Measurements from ENCODE around the gene HPSE2. TPM values are rescaled to one million over a fixed set of nuclear protein-coding genes. Genes with fewer than 3 reads are reported as not detected.

Gene HPSE2
- total RNA-seq, 1 experiment from 2014 or later, result 0.20 TPM

DNA sequence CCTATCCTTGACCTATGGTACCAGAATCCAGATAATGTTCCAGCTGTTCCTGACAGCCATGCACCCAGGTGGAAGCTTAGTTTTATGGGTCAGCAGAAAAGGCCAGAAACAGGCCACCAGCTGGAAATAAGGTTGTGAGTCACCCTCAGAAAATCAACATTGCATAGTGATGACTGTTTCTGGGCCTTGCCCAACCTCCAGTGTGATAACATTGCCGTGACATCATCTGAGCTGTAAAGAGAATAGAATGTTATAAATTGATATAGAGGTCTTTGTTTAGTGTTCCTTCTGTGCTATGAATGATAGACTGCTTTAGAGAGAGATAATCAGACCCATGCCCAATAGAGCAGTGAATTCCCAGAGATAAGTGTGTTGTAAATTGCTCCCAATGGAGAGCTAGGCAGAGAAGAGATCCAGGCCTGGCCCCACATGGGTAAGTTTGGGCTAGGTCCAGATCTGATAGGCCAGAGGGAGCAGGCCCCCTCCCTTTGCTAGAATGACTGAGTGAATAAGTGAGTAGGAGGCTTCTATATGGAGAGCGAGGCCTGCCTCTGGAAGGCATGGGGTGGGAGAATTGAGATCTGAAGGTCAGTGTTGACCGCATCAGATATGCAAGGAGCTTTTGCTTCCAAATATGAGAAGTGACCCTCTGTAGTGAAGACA lies 774.7 kb downstream of the HPSE2 start:
- Mint-ChIP-seq H3K36me3 (ENCODE audit: insufficient read depth in 1 of 3, low read depth in 3 of 3) (no peaks in the 10 kb centered on the region; a peak in 1 of 7 replicates), H3K4me3 (no peak overlapping the region), H3K9me3 (no peaks in the 10 kb centered on the region), H3K27ac (no peak overlapping the region), H3K4me1 (peaks cover 22 to 24% of the 10 kb centered on the region in 2 experiments), H3K27me3 (ENCODE audit: low read depth) (no peaks in the 10 kb centered on the region)
- no peak for TF ChIP-seq CTCF (conservative IDR thresholded peaks at IDR 0.05)
- Histone ChIP-seq H3K23me2 (ENCODE audit: insufficient read length, low read depth, low read length, poor library complexity, severe bottlenecking) (no peaks in the 10 kb centered on the region), H3K79me2 (ENCODE audit: insufficient read depth, low read length) (no peaks in the 10 kb centered on the region), H2AFZ (ENCODE audit: low read length) (no peak overlapping the region), H3K4me1 (ENCODE audit: insufficient read depth, low read length) (no peaks in the 10 kb centered on the region; the same call in 1 of the 2 replicates), H4K20me1 (ENCODE audit: control insufficient read depth, insufficient read depth, insufficient read length) (no peaks in the 10 kb centered on the region), H3K9ac (ENCODE audit: extremely low read depth, insufficient read length, low read length) (no peak overlapping the region), H3K27me3 (ENCODE audit: insufficient read depth, low read length) (no peaks in the 10 kb centered on the region), H3K27ac (ENCODE audit: insufficient read length, low read depth, low read length) (no peak overlapping the region), H2AK5ac (ENCODE audit: insufficient read length, low read length) (no peak overlapping the region), H2BK20ac (ENCODE audit: low read depth, low read length, poor library complexity, severe bottlenecking) (no peak overlapping the region), H3K18ac (ENCODE audit: insufficient read length, low read depth, low read length) (no peak overlapping the region), H4K5ac (ENCODE audit: insufficient read length, low read depth, low read length) (no peak overlapping the region), H4K91ac (ENCODE audit: insufficient read length, low read depth, low read length) (no peak overlapping the region), H2BK12ac (ENCODE audit: insufficient read length, low read depth, low read length) (no peak overlapping the region), H2BK5ac (ENCODE audit: insufficient read length, low read length) (no peak overlapping the region), H3K79me1 (ENCODE audit: insufficient read depth, low read depth, low read length, poor library complexity, severe bottlenecking) (no peaks in the 10 kb centered on the region), H3K56ac (ENCODE audit: insufficient read length, low read depth, low read length) (no peak overlapping the region), H4K8ac (replicated peaks; ENCODE audit: insufficient read length, low read depth, low read length) (no peak overlapping the region), H3K9me3 (ENCODE audit: control insufficient read depth, low read depth, low read length) (no peaks in the 10 kb centered on the region), H3K4ac (ENCODE audit: low read depth, low read length) (no peak overlapping the region), H2BK120ac (ENCODE audit: low read depth, low read length, poor library complexity, severe bottlenecking) (no peak overlapping the region), H3K14ac (ENCODE audit: insufficient read depth, low read length) (no peak overlapping the region), H3K23ac (ENCODE audit: insufficient read length, low read depth, low read length) (no peak overlapping the region), H3T11ph (ENCODE audit: low read length) (no peak overlapping the region), H2BK15ac (ENCODE audit: low read depth, low read length) (no peak overlapping the region), H3K4me2 (ENCODE audit: insufficient read depth, insufficient read length, low read length) (no peak overlapping the region)
- no CpG with 5 or more reads among the region's 3 CpGs for WGBS (ENCODE audit: extremely low coverage, insufficient read length, low lambda C conversion rate)
- DNase-seq, result no peak
